ENCODE data around the gene ONECUT1.

The ONECUT1 gene

GRCh38 chr15:52738311-52738710 lies 51.8 kb downstream of the ONECUT1 start:
- no peaks in the 10 kb centered on the region for H3K9me3 Mint-ChIP-seq
- DNase-seq: no peak
- H3K4me3 Mint-ChIP-seq: no peak overlapping the region
- H3K36me3 Mint-ChIP-seq: no peaks in the 10 kb centered on the region
- peaks cover 11% of the 10 kb centered on the region for H3K27me3 Mint-ChIP-seq
- H3K27ac Mint-ChIP-seq: no peak overlapping the region
- H3K4me1 Mint-ChIP-seq: peaks cover 17% of the 10 kb centered on the region
- CTCF ChIA-PET: interaction anchor here (1.4 kb wide), 1 partner anchor 482 kb away, joined by 10 read pairs; no protein-coding TSS in a partner anchor

GRCh38 chr15:52737720-52738119 lies 52.4 kb downstream of the ONECUT1 start:
- H3K27ac Mint-ChIP-seq: no peak overlapping the region
- no peaks in the 10 kb centered on the region for H3K36me3 Mint-ChIP-seq
- no peak for DNase-seq
- no peak overlapping the region for H3K4me3 Mint-ChIP-seq
- peaks cover 22% of the 10 kb centered on the region for H3K4me1 Mint-ChIP-seq
- peaks cover 11% of the 10 kb centered on the region for H3K27me3 Mint-ChIP-seq
- CTCF ChIA-PET: interaction anchor here (0.8 to 1.4 kb wide), 2 partner anchors 407 to 482 kb away, joined by 3 to 10 read pairs; no protein-coding TSS in a partner anchor
- H3K9me3 Mint-ChIP-seq: no peaks in the 10 kb centered on the region

- H3K36me3 Mint-ChIP-seq: no peaks in the 10 kb centered on the region
- H3K27me3 Mint-ChIP-seq: peaks cover 11% of the 10 kb centered on the region
- H3K9me3 Mint-ChIP-seq: no peaks in the 10 kb centered on the region
- H3K4me1 Mint-ChIP-seq: peaks cover 35% of the 10 kb centered on the region
- H3K27ac Mint-ChIP-seq: no peak overlapping the region
- DNase-seq: peak; percentile 77
- CTCF ChIA-PET: interaction anchor here (0.6 to 4.4 kb wide), 14 partner anchors 121 to 556 kb away, joined by 3 to 80 read pairs (median 3); no protein-coding TSS in a partner anchor
- no peak overlapping the region for H3K4me3 Mint-ChIP-seq
Measured at GRCh38 chr15:52735231-52736089, 54.7 kb downstream of the ONECUT1 start.

DNA sequence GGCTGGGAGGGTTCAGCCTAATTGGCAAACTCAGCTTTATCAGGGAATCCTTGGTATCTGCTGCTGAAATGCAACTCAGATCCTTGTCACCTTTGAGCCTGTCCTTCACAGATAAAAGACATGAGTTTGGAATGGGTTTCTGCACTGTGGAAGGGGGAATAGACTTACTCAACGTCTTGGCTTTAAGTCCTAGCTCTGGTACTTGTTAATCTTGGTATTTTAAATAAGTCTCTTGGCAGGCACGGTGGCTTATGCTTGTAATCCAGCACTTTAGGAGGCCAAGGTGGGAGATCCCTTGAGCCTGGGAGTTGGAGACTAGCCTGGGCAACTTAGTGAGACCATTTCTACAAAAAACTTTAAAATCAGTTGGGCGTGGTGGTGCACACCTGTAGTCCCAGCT lies 55.8 kb downstream of the ONECUT1 start:
- Mint-ChIP-seq H3K36me3 (no peaks in the 10 kb centered on the region), H3K27me3 (peaks cover 6% of the 10 kb centered on the region), H3K27ac (no peak overlapping the region), H3K4me3 (no peak overlapping the region), H3K4me1 (peaks cover 47% of the 10 kb centered on the region), H3K9me3 (no peaks in the 10 kb centered on the region)
- CTCF ChIA-PET: interaction anchor here (0.9 to 4.4 kb wide), 15 partner anchors 179 to 958 kb away, joined by 3 to 80 read pairs (median 3); partner anchors contain the start of gene MYO5A
- DNase-seq: no peak

GRCh38 chr15:52733696-52734255 lies 56.4 kb downstream of the ONECUT1 start:
- H3K27ac Mint-ChIP-seq: no peak overlapping the region
- no peaks in the 10 kb centered on the region for H3K9me3 Mint-ChIP-seq
- CTCF ChIA-PET: interaction anchor here (0.9 to 4.4 kb wide), 14 partner anchors 206 to 957 kb away, joined by 3 to 80 read pairs (median 4); partner anchors contain the start of gene MYO5A

DNA sequence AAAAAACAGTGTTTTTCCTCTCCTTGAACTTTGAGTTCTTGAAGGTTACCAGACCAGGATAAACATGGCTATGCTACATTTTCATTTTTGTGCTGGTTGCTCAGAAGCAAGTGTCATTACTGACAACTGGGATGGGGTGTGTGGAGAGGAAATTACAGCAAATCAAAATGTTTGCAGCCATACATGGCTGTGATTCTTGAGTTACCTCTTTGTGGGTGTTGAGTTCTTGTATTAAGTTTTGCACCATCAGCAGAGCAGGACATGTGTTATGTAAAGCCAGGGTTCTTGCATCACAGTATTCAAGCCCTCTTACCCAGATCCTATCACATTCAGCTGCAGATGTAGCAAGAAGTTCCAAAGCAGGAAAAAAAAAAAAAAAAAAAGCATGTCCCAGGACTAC lies 57.0 kb downstream of the ONECUT1 start:
- CTCF ChIA-PET: interaction anchor here (1.2 to 4.4 kb wide), 5 partner anchors 205 to 516 kb away, joined by 6 to 80 read pairs (median 14); partner anchors contain the start of gene MYO5A
- Mint-ChIP-seq H3K4me1 (peaks cover 53% of the 10 kb centered on the region), H3K9me3 (no peaks in the 10 kb centered on the region), H3K27ac (no peak overlapping the region), H3K4me3 (no peak overlapping the region), H3K27me3 (no peaks in the 10 kb centered on the region), H3K36me3 (no peaks in the 10 kb centered on the region)
- DNase-seq: no peak

More at GRCh38 chr15:52733696-52734255, 56.4 kb downstream of the ONECUT1 start:
- H3K4me3 Mint-ChIP-seq: no peak overlapping the region
- DNase-seq: no peak
- H3K27me3 Mint-ChIP-seq: peaks cover under 1% of the 10 kb centered on the region
- H3K4me1 Mint-ChIP-seq: peaks cover 51% of the 10 kb centered on the region
- no peaks in the 10 kb centered on the region for H3K36me3 Mint-ChIP-seq

- DNase-seq: no peak
- H3K36me3 Mint-ChIP-seq: no peaks in the 10 kb centered on the region
- CTCF ChIA-PET: interaction anchor here (2.2 to 4.4 kb wide), 2 partner anchors 401 to 516 kb away, joined by 6 to 40 read pairs; no protein-coding TSS in a partner anchor
- no peak overlapping the region for H3K4me3 Mint-ChIP-seq
- no peak overlapping the region for H3K27ac Mint-ChIP-seq
- H3K27me3 Mint-ChIP-seq: no peaks in the 10 kb centered on the region
- peaks cover 53% of the 10 kb centered on the region for H3K4me1 Mint-ChIP-seq
- H3K9me3 Mint-ChIP-seq: no peaks in the 10 kb centered on the region
Measured at GRCh38 chr15:52732551-52732950, 57.6 kb downstream of the ONECUT1 start.

GRCh38 chr15:52731732-52732470 lies 58.2 kb downstream of the ONECUT1 start:
- H3K27me3 Mint-ChIP-seq: no peaks in the 10 kb centered on the region
- H3K36me3 Mint-ChIP-seq: no peaks in the 10 kb centered on the region
- peaks cover 53% of the 10 kb centered on the region for H3K4me1 Mint-ChIP-seq
- H3K27ac Mint-ChIP-seq: no peak overlapping the region
- CTCF ChIA-PET: interaction anchor here (0.6 to 4.4 kb wide), 9 partner anchors 11 to 478 kb away, joined by 3 to 40 read pairs (median 5); partner anchors contain the start of gene MYO5A
- no peaks in the 10 kb centered on the region for H3K9me3 Mint-ChIP-seq
- no peak for DNase-seq
- no peak overlapping the region for H3K4me3 Mint-ChIP-seq

DNA sequence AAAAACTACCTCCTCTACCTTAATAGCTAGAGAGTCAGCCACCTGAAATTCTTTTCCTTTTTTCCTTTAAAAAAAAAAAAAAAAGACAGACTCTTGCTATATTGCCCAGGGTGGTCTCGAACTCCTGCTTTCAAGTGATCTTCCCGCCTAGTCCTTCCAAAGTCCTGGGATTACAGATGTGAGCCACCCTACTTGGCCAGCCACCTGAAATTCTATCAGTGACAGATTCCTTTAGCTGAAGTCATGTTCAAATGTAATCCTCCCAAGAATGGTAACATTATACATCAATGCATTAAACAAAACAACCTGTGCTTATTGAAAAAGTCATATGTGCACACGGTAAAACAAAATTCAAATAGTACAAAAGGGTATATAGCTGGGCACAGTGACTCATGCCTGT lies 59.1 kb downstream of the ONECUT1 start:
- no peak overlapping the region for H3K27ac Mint-ChIP-seq
- no peaks in the 10 kb centered on the region for H3K27me3 Mint-ChIP-seq
- no peaks in the 10 kb centered on the region for H3K36me3 Mint-ChIP-seq
- CTCF ChIA-PET: interaction anchor here (0.7 to 2.8 kb wide), 7 partner anchors 12 to 477 kb away, joined by 3 to 19 read pairs (median 5); partner anchors contain the start of gene MYO5A
- H3K4me1 Mint-ChIP-seq: peaks cover 53% of the 10 kb centered on the region
- no peaks in the 10 kb centered on the region for H3K9me3 Mint-ChIP-seq
- H3K4me3 Mint-ChIP-seq: no peak overlapping the region
- no peak for DNase-seq

GRCh38 chr15:52730594-52730993 lies 59.5 kb downstream of the ONECUT1 start:
- Mint-ChIP-seq H3K4me3 (no peak overlapping the region), H3K27me3 (no peaks in the 10 kb centered on the region), H3K27ac (peak overlapping the region; percentile 70), H3K9me3 (no peaks in the 10 kb centered on the region), H3K4me1 (peaks cover 53% of the 10 kb centered on the region), H3K36me3 (no peaks in the 10 kb centered on the region)
- no peak for DNase-seq
- CTCF ChIA-PET: interaction anchor here (1.1 to 2.8 kb wide), 6 partner anchors 202 to 476 kb away, joined by 4 to 19 read pairs (median 5); partner anchors contain the start of gene MYO5A

DNA sequence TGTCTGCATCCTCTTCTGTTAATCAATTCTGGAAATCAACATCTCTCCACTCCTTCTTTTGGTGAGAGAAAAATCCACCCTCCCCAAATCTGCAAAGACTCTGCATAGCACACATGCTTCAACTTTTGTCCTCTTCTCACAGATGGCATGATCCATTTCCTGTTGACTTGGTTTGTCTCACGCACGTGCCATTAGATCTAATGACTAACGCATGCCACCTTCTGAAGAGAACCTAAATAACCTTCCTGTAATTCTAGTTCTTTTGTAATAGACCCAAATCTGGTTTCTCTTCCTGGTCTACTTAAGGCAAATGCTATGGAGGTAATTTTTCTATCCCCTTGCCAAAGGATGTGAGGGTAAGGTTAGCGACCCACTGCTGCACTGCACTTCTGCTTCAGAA lies 60.0 kb downstream of the ONECUT1 start:
- no peak overlapping the region for H3K4me3 Mint-ChIP-seq
- no peaks in the 10 kb centered on the region for H3K27me3 Mint-ChIP-seq
- H3K4me1 Mint-ChIP-seq: peaks cover 51% of the 10 kb centered on the region
- DNase-seq: peak; percentile 52
- no peaks in the 10 kb centered on the region for H3K9me3 Mint-ChIP-seq
- H3K36me3 Mint-ChIP-seq: no peaks in the 10 kb centered on the region
- peak overlapping the region; percentile 70 for H3K27ac Mint-ChIP-seq
- CTCF ChIA-PET: interaction anchor here (1.5 to 2.8 kb wide), 3 partner anchors 264 to 474 kb away, joined by 4 to 19 read pairs (median 6); no protein-coding TSS in a partner anchor

DNA sequence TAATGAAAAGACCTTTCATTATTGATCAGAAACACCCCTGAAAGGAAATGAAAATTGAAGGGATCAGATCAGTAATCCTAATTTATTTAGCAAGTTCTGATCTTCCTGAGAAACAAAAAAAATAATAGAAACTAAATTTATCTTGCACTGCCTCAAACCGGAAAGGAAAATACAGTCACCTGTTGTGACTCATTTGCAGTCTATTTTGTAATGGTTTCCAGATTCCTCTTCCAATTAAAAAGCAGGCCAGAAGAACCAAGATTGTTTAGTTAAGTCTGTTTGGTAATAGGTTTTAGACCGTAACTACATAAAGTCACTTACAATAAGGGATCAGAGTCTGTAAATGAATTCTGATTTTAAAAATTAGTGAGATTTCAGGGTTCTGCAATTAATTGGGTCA lies 61.2 kb downstream of the ONECUT1 start:
- peaks cover 42% of the 10 kb centered on the region for H3K4me1 Mint-ChIP-seq
- H3K4me3 Mint-ChIP-seq: no peak overlapping the region
- H3K9me3 Mint-ChIP-seq: no peaks in the 10 kb centered on the region
- CTCF ChIA-PET: interaction anchor here (0.6 to 2.8 kb wide), 2 partner anchors 396 to 472 kb away, joined by 3 to 19 read pairs; no protein-coding TSS in a partner anchor
- no peak overlapping the region for H3K27ac Mint-ChIP-seq
- peaks cover 5% of the 10 kb centered on the region for H3K27me3 Mint-ChIP-seq
- no peak for DNase-seq
- H3K36me3 Mint-ChIP-seq: no peaks in the 10 kb centered on the region

- H3K4me1 Mint-ChIP-seq: peaks cover 32% of the 10 kb centered on the region
- DNase-seq: no peak
- H3K9me3 Mint-ChIP-seq: no peaks in the 10 kb centered on the region
- no peak overlapping the region for H3K4me3 Mint-ChIP-seq
- CTCF ChIA-PET: interaction anchor here (0.9 kb wide), 1 partner anchor 393 kb away, joined by 3 read pairs; no protein-coding TSS in a partner anchor
- no peak overlapping the region for H3K27ac Mint-ChIP-seq
- peaks cover 12% of the 10 kb centered on the region for H3K27me3 Mint-ChIP-seq
- H3K36me3 Mint-ChIP-seq: no peaks in the 10 kb centered on the region
Measured at GRCh38 chr15:52727815-52728214, 62.3 kb downstream of the ONECUT1 start.
